H7 (cell line): ENCODE results near the gene HYAL1. TPM values are rescaled to one million over a fixed set of nuclear protein-coding genes. Genes with fewer than 3 reads are reported as not detected.
"Not testable (repeated sequence)": the region's sequence is repeated elsewhere in the genome, so short reads cannot be mapped to it uniquely, and the experiment has no call there.

Experiments used
- DNase-seq: peaks from one replicate; pipeline ENCODE4 v3.0.0; 2012
- H3K27me3 ChIP-seq: 2 replicates; pipeline ENCODE4 v1.6.0; 2011; ENCODE audit warnings: mild to moderate bottlenecking, low read length; ENCODE audit not compliant: control insufficient read depth, insufficient read depth
- H3K36me3 ChIP-seq: replicated peaks from 2 replicates; pipeline ENCODE4 v1.5.1; 2011; ENCODE audit warnings: low read length; ENCODE audit not compliant: control insufficient read depth, insufficient read depth
- H3K4me3 ChIP-seq: 2 replicates; pipeline ENCODE4 v1.5.1; 2011; ENCODE audit warnings: low read depth, mild to moderate bottlenecking, control low read depth, low read length, moderate library complexity; ENCODE audit not compliant: insufficient read depth
- total RNA-seq: library from RNA; depleted of rRNA; stranded (reverse); fragments of >200 nt; shearing (Covaris generic); gene quantifications from 2 replicates; pipeline ENCODE4 v1.2.3, GENCODE V29; 2014

HYAL1 gene
- total RNA-seq, 1 experiment from 2014 or later = 5.4 TPM

GRCh38 chr3:50295553-50296431 is 7.6 kb downstream of the HYAL1 start:
- no peak for DNase-seq
- no peaks in the 10 kb centered on the region for H3K36me3 ChIP-seq
- H3K27me3 ChIP-seq = no peaks in the 10 kb centered on the region
- no peak overlapping the region for H3K4me3 ChIP-seq

DNA sequence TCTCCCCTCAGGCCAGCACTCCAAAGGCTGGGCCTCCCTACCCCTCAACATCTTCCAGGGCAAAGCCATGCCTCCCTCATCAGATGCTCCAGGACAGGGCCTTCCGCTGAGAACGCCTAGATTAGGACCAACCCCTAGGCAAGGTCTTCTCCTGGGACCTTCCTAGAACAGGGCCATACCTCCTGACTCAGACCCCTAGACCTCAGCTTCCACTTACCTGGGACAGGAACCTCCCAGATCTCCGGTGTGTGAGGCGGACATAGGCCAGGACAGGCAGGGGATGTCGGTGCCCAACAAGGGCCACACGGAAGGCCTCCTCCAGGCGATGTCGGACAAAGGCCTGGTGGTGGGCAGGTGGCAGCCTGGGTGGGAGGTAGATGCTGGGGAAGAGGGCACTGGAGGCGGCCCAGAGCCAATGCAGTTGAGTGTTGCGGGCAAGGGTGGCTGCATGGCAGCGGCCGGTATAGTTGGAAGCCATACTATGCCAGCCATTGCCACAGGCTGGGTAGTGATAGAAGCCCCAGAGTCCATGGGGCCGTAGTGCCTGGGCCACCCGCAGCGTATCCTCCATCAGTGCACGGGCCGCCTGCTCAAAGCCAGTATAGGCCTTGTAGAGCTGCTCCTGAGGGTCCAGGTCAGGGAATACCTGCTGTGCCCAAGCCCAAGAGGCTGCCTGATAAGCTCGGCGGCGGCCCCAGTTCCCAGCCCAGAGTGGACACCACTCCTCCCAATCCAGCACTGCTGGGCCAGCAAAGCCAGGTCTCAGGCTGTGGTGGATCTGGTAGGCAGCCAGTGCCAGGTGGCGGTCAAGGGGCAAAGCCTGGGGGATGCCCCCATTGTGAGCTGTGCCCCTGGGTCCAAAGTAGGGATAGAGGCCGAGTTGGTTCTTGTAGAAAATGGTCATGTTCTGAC is 8.6 kb downstream of the HYAL1 start:
- H3K36me3 ChIP-seq = peaks cover 7% of the 10 kb centered on the region
- DNase-seq = no peak
- H3K4me3 ChIP-seq = no peak overlapping the region
- H3K27me3 ChIP-seq = no peaks in the 10 kb centered on the region

GRCh38 chr3:50294089-50294488 is 9.3 kb downstream of the HYAL1 start:
- no peak for DNase-seq
- Histone ChIP-seq H3K4me3 (no peak overlapping the region), H3K36me3 (peaks cover 12% of the 10 kb centered on the region), H3K27me3 (no peaks in the 10 kb centered on the region)

GRCh38 chr3:50293079-50293801 is 10.1 kb downstream of the HYAL1 start:
- no peak for DNase-seq
- Histone ChIP-seq H3K27me3 (no peaks in the 10 kb centered on the region), H3K36me3 (peaks cover 20% of the 10 kb centered on the region), H3K4me3 (no peak overlapping the region)

DNA sequence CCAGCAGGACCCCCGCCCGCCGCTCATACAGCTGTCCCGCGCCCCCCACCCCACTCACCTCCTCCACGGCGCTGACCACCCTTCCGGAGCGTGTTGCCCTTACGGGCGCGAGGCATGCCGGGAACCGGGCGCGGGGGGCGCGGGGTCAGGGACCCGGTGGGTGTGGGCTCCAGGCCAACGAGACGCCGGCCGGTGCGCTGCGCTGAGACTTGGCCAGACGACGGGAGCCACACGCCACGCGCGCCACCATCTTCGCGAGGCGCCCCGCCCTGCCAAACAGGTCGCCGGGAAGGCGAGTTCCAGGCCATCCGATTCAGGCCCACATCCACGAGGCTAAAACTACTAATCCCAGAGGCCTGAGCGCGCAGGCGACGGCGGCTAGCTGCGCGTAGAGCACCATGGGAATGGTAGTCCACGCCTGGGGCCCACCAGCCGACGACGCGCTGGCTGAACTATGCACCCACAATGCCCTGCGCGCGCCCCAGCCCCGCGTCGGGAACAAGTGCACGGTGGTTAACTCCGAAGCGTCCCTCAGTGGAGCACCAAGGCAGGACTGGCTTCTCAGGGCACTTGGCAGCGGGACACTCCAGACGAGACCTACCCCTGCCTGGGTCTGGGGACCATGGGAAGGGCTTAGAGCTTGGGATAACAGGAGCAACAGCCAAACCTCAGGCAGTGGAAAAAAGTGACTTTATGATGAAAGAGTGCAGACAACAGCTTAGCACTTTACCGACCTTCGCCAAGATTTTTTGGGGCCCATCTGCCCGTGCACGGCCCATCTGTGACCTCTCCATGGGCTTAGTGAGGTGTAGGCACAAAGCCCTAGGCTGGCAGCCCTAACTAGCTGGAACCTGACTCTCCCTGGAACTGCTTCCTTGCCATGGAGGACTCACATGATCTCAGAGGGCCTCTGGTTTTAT is 11.0 kb downstream of the HYAL1 start, which contains the start of gene IFRD2:
Gene IFRD2, minus strand, starts transcription at position 271 of the 920 bp plus-strand sequence. Its CDS starts 155 bp downstream, at position 116.
- H3K27me3 ChIP-seq = no peaks in the 10 kb centered on the region
- H3K36me3 ChIP-seq = peaks cover 22% of the 10 kb centered on the region
- DNase-seq = peak; percentile 98
- peak within 1 kb of the TSS; percentile 83 for H3K4me3 ChIP-seq

DNA sequence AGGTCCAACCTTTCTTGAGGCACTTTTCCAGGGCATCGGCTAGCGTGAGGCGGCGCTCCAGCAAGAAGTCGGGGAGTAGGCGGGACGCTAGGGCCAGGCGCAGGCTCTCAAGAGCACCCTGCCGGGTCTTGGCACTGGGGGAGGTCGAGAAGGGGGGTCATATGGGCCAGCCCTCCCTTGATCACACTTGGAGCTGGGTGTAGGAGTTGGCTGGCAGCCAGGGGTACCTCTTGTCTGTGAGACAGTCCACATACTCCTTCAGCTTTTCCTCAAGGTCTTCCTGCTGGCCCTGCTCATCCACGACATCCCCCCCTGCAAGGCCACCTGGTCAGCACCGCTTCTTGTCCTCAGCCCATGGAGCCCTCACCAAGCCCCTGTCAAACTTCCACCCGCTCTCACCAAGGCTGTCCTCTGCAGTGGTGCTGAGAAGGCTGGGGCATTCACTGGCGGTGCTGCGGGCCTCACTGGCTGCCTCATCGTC is 13.2 kb downstream of the HYAL1 start:
- DNase-seq = no peak
- H3K27me3 ChIP-seq = no peaks in the 10 kb centered on the region
- H3K4me3 ChIP-seq = no peak overlapping the region
- peaks cover 22% of the 10 kb centered on the region for H3K36me3 ChIP-seq

GRCh38 chr3:50289130-50289529 is 14.2 kb downstream of the HYAL1 start:
- Histone ChIP-seq H3K27me3 (no peaks in the 10 kb centered on the region), H3K4me3 (no peak overlapping the region), H3K36me3 (peaks cover 22% of the 10 kb centered on the region)
- no peak for DNase-seq

- DNase-seq = no peak
Observed at GRCh38 chr3:50288387-50289007, 14.9 kb downstream of the HYAL1 start.

GRCh38 chr3:50287262-50287661 is 16.1 kb downstream of the HYAL1 start:
- Histone ChIP-seq H3K4me3 (no peak overlapping the region), H3K36me3 (peaks cover 22% of the 10 kb centered on the region), H3K27me3 (no peaks in the 10 kb centered on the region)
- no peak for DNase-seq

More at GRCh38 chr3:50288387-50289007, 14.9 kb downstream of the HYAL1 start:
- Histone ChIP-seq H3K36me3 (peaks cover 22% of the 10 kb centered on the region), H3K27me3 (no peaks in the 10 kb centered on the region), H3K4me3 (no peak overlapping the region)

GRCh38 chr3:50286322-50287227 is 16.8 kb downstream of the HYAL1 start:
- H3K36me3 ChIP-seq = peaks cover 22% of the 10 kb centered on the region
- DNase-seq = no peak
- H3K27me3 ChIP-seq = no peaks in the 10 kb centered on the region
- H3K4me3 ChIP-seq = no peak overlapping the region

GRCh38 chr3:50284121-50284520 is 19.3 kb downstream of the HYAL1 start:
- not testable (repeated sequence) for H3K27me3 ChIP-seq, H3K4me3 ChIP-seq, DNase-seq, H3K36me3 ChIP-seq

GRCh38 chr3:50279255-50280016 is 23.9 kb downstream of the HYAL1 start:
- no peak for DNase-seq
- no peak overlapping the region for H3K4me3 ChIP-seq
- H3K27me3 ChIP-seq = peaks cover 24% of the 10 kb centered on the region
- H3K36me3 ChIP-seq = no peaks in the 10 kb centered on the region
